Measurements from ENCODE around the gene SPINK4. TPM values are rescaled to one million over a fixed set of nuclear protein-coding genes. Genes with fewer than 3 reads are reported as not detected.

SPINK4 gene
- not detected in 2 replicates for total RNA-seq (ENCODE audit: low replicate concordance)

- DNase-seq (ENCODE audit: low read depth): peak; percentile 94
- TF ChIP-seq CTCF (IDR thresholded peaks at IDR 0.05; ENCODE audit: insufficient read depth, low read length): no peak
- H3K4me3 ChIP-seq (ENCODE audit: low read depth, low read length): no peak within 1 kb of the TSS
These were observed at the start of gene SPINK4 for GRCh38 chr9:33239921-33240320. Gene SPINK4, plus strand, starts transcription at chr9:33240167. Its CDS starts 42 bp downstream, at chr9:33240209.

GRCh38 chr9:33192493-33193255 is 47.3 kb upstream of the SPINK4 start:
- DNase-seq (ENCODE audit: low read depth): peak; percentile 43
- no peak overlapping the region for H3K4me3 ChIP-seq (ENCODE audit: low read depth, low read length)
- no peak for TF ChIP-seq CTCF (IDR thresholded peaks at IDR 0.05; ENCODE audit: insufficient read depth, low read length)

- no peak overlapping the region for H3K4me3 ChIP-seq (ENCODE audit: low read depth, low read length)
- no peak for TF ChIP-seq CTCF (IDR thresholded peaks at IDR 0.05; ENCODE audit: insufficient read depth, low read length)
- DNase-seq (ENCODE audit: low read depth): no peak
These were observed 46.1 kb upstream of the SPINK4 start for GRCh38 chr9:33193818-33194217.

- H3K4me3 ChIP-seq (ENCODE audit: low read depth, low read length): no peak overlapping the region
- DNase-seq (ENCODE audit: low read depth): no peak
- TF ChIP-seq CTCF (IDR thresholded peaks at IDR 0.05; ENCODE audit: insufficient read depth, low read length): no peak
These were observed 43.2 kb upstream of the SPINK4 start for GRCh38 chr9:33196736-33197135.

GRCh38 chr9:33197279-33198152 is 42.5 kb upstream of the SPINK4 start:
- peak; percentile 58 for DNase-seq (ENCODE audit: low read depth)
- peak; percentile 27 for TF ChIP-seq CTCF (IDR thresholded peaks at IDR 0.05; ENCODE audit: insufficient read depth, low read length)

GRCh38 chr9:33198165-33198564 is 41.8 kb upstream of the SPINK4 start:
- H3K4me3 ChIP-seq (ENCODE audit: low read depth, low read length): no peak overlapping the region
- DNase-seq (ENCODE audit: low read depth): peak; percentile 96
- TF ChIP-seq CTCF (IDR thresholded peaks at IDR 0.05; ENCODE audit: insufficient read depth, low read length): no peak

More at GRCh38 chr9:33197279-33198152, 42.5 kb upstream of the SPINK4 start:
- H3K4me3 ChIP-seq (ENCODE audit: low read depth, low read length): no peak overlapping the region
